ENCODE measurements around the gene ST6GALNAC3. TPM values are rescaled to one million over a fixed set of nuclear protein-coding genes. Genes with fewer than 3 reads are reported as not detected.
"Not testable (repeated sequence)": the region's sequence is repeated elsewhere in the genome, so short reads cannot be mapped to it uniquely, and the experiment has no call there.

ST6GALNAC3 gene
- total and polyA plus RNA-seq, 2 donors from 2014 or later: 8.8 to 15.8 TPM

- Histone ChIP-seq H3K4me1 (ENCODE audit: control insufficient read depth in 2 of 3, insufficient read depth in 2 of 3, low read depth in 1 of 3, low read length in 3 of 3) (no peaks in the 10 kb centered on the region), H3K9me3 (ENCODE audit: control insufficient read depth in 2 of 3, insufficient read depth in 1 of 3, low read length in 3 of 3) (no peaks in the 10 kb centered on the region), H3K27ac (ENCODE audit: low read depth in 2 of 2, low read length in 2 of 2) (no peak overlapping the region), H3K9ac (ENCODE audit: low read length in 3 of 3) (no peak overlapping the region), H3K4me3 (ENCODE audit: low read length in 3 of 3) (no peak overlapping the region), H3K27me3 (ENCODE audit: control insufficient read depth, insufficient read depth, low read length) (no peaks in the 10 kb centered on the region), H3K36me3 (ENCODE audit: control insufficient read depth in 2 of 3, insufficient read depth in 3 of 3, low read length in 3 of 3) (no peaks in the 10 kb centered on the region)
- FAIRE-seq: no peak
- no peak for TF ChIP-seq CTCF (IDR thresholded peaks at IDR 0.05; ENCODE audit: borderline replicate concordance, extremely low read depth, insufficient read depth)
- DNase-seq: no peak
- intact Hi-C loops (cut with DNase I): no loop called here
Observed at GRCh38 chr1:76237211-76237610, 162.7 kb downstream of the ST6GALNAC3 start.

GRCh38 chr1:76238094-76238628 lies 163.6 kb downstream of the ST6GALNAC3 start:
- DNase-seq: no peak
- Histone ChIP-seq H3K36me3 (ENCODE audit: control insufficient read depth in 2 of 3, insufficient read depth in 3 of 3, low read length in 3 of 3) (no peaks in the 10 kb centered on the region), H3K27ac (ENCODE audit: low read depth in 2 of 2, low read length in 2 of 2) (no peak overlapping the region), H3K9ac (ENCODE audit: low read length in 3 of 3) (no peak overlapping the region), H3K27me3 (ENCODE audit: control insufficient read depth, insufficient read depth, low read length) (no peaks in the 10 kb centered on the region), H3K4me1 (ENCODE audit: control insufficient read depth in 2 of 3, insufficient read depth in 2 of 3, low read depth in 1 of 3, low read length in 3 of 3) (no peaks in the 10 kb centered on the region), H3K9me3 (ENCODE audit: control insufficient read depth in 2 of 3, insufficient read depth in 1 of 3, low read length in 3 of 3) (no peaks in the 10 kb centered on the region), H3K4me3 (ENCODE audit: low read length in 3 of 3) (no peak overlapping the region)
- FAIRE-seq: no peak
- intact Hi-C loops (cut with DNase I): no loop called here
- TF ChIP-seq CTCF (IDR thresholded peaks at IDR 0.05; ENCODE audit: borderline replicate concordance, extremely low read depth, insufficient read depth): no peak

DNA sequence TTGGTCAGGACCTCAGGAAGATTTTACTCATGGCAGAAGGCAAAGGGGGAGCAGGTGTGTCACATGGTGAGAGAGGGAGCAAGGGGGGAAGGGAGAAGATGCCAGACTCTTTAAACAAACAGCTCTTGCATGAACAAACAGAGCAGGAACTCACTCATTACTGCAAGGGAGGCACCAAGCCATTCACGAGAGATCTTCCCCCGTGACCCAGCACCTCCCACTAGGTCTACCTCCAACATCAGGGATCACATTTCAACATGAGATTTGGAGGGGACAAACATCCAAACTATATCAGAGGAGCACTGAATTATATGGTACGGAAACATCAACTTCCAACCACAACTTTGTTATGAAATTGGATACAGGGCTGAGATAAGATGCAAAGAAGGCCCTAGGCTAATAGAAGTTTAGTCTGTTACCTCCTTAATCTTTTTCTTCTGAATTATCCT lies 164.9 kb downstream of the ST6GALNAC3 start:
- intact Hi-C loops (cut with DNase I): no loop called here
- peak in 2 of 5 donors; percentile 19 to 22 for DNase-seq
- Histone ChIP-seq H3K36me3 (ENCODE audit: control insufficient read depth in 2 of 3, insufficient read depth in 3 of 3, low read length in 3 of 3) (no peaks in the 10 kb centered on the region), H3K9me3 (ENCODE audit: control insufficient read depth in 2 of 3, insufficient read depth in 1 of 3, low read length in 3 of 3) (no peaks in the 10 kb centered on the region), H3K27me3 (ENCODE audit: control insufficient read depth, insufficient read depth, low read length) (no peaks in the 10 kb centered on the region), H3K4me1 (ENCODE audit: control insufficient read depth in 2 of 3, insufficient read depth in 2 of 3, low read depth in 1 of 3, low read length in 3 of 3) (no peaks in the 10 kb centered on the region), H3K27ac (ENCODE audit: low read depth in 2 of 2, low read length in 2 of 2) (no peak overlapping the region), H3K4me3 (ENCODE audit: low read length in 3 of 3) (no peak overlapping the region), H3K9ac (ENCODE audit: low read length in 3 of 3) (no peak overlapping the region)
- no peak for FAIRE-seq
- no peak for TF ChIP-seq CTCF (IDR thresholded peaks at IDR 0.05; ENCODE audit: borderline replicate concordance, extremely low read depth, insufficient read depth)

DNA sequence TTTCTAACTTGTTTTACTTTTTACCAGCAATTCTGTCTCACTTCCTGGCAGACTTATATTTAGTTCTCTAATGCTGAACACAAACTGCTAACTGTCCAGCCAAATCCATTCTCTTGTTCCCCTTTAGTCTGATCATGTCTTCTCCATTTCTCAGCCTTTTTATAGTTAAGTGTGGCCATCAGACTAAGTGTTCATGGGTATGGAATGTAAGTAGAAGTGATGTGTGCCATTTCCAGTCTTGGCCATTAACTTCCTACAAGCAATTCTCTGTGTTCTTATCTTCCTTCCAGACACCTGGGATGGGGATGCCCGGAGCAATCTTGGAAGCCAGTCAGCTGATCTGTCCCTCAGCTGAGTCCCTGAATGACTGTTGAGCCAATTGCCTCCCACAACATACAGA lies 165.8 kb downstream of the ST6GALNAC3 start:
- Histone ChIP-seq H3K9ac (ENCODE audit: low read length in 3 of 3) (no peak overlapping the region), H3K9me3 (ENCODE audit: control insufficient read depth in 2 of 3, insufficient read depth in 1 of 3, low read length in 3 of 3) (no peaks in the 10 kb centered on the region), H3K4me3 (ENCODE audit: low read length in 3 of 3) (no peak overlapping the region), H3K27ac (ENCODE audit: low read depth in 2 of 2, low read length in 2 of 2) (no peak overlapping the region), H3K27me3 (ENCODE audit: control insufficient read depth, insufficient read depth, low read length) (no peaks in the 10 kb centered on the region), H3K4me1 (ENCODE audit: control insufficient read depth in 2 of 3, insufficient read depth in 2 of 3, low read depth in 1 of 3, low read length in 3 of 3) (no peaks in the 10 kb centered on the region), H3K36me3 (ENCODE audit: control insufficient read depth in 2 of 3, insufficient read depth in 3 of 3, low read length in 3 of 3) (no peaks in the 10 kb centered on the region)
- no peak for TF ChIP-seq CTCF (IDR thresholded peaks at IDR 0.05; ENCODE audit: borderline replicate concordance, extremely low read depth, insufficient read depth)
- no peak for DNase-seq
- intact Hi-C loops (cut with DNase I): no loop called here
- FAIRE-seq: no peak

DNA sequence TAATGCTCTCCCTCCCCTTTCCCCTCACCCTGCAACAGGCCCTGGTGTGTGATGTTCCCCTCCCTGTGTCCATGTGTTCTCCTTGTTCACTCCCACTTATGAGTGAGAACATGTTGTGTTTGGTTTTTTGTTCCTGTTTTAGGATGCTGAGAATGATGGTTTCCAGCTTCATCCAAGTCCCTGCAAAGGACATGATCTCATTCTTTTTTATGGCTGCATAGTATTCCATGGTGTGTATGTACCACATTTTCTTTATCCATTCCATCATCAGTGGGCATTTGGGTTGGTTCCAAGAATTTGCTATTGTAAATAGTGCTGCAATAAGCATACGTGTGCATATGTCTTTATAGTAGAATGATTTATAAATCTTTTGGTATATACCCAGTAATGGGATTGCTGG lies 168.0 kb downstream of the ST6GALNAC3 start:
- H3K4me1 ChIP-seq (ENCODE audit: control insufficient read depth in 2 of 3, insufficient read depth in 2 of 3, low read depth in 1 of 3, low read length in 3 of 3); H3K9me3 ChIP-seq (ENCODE audit: control insufficient read depth in 2 of 3, insufficient read depth in 1 of 3, low read length in 3 of 3); H3K36me3 ChIP-seq (ENCODE audit: control insufficient read depth in 2 of 3, insufficient read depth in 3 of 3, low read length in 3 of 3); H3K9ac ChIP-seq (ENCODE audit: low read length in 3 of 3); H3K27me3 ChIP-seq (ENCODE audit: control insufficient read depth, insufficient read depth, low read length); intact Hi-C loops (cut with DNase I); H3K4me3 ChIP-seq (ENCODE audit: low read length in 3 of 3); H3K27ac ChIP-seq (ENCODE audit: low read depth in 2 of 2, low read length in 2 of 2); DNase-seq; FAIRE-seq: not testable (repeated sequence)

All from kidney (tissue), 14 donors.